WI38 (cell line): ENCODE results near the gene SCN9A.

ENCODE experiments used
- H3K4me3 ChIP-seq: 2 replicates; pipeline ENCODE4 v1.5.1; 2011; ENCODE audit warnings: low read depth, mild to moderate bottlenecking, control low read depth, low read length
- TF ChIP-seq, protein P1 (sequence below): IDR thresholded peaks from 2 replicates; pipeline ENCODE4 v1.5.1; 2012; ENCODE audit warnings: low read depth, mild to moderate bottlenecking, control low read depth, low read length

Gene SCN9A

DNA sequence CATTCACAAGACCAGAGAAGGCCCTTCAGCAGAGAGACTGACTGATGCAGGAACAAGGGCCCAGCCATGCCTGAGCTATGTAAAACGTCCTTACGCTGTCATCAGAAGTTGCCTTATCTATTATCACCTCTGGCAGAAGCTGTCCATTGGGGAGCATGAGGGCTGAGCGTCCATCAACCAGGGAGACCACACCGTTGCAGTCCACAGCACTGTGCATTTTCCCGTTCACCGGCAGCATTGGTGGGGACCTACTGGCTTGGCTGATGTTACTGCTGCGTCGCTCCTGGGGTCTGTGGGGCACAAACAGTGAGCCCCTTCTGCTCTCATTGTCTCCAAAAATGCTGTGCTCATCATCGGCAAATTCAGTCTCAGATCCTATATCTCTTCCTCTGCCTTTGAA, 91.4 kb downstream of the SCN9A start:
- H3K4me3 ChIP-seq: no peak overlapping the region
- TF ChIP-seq, protein P1, sequence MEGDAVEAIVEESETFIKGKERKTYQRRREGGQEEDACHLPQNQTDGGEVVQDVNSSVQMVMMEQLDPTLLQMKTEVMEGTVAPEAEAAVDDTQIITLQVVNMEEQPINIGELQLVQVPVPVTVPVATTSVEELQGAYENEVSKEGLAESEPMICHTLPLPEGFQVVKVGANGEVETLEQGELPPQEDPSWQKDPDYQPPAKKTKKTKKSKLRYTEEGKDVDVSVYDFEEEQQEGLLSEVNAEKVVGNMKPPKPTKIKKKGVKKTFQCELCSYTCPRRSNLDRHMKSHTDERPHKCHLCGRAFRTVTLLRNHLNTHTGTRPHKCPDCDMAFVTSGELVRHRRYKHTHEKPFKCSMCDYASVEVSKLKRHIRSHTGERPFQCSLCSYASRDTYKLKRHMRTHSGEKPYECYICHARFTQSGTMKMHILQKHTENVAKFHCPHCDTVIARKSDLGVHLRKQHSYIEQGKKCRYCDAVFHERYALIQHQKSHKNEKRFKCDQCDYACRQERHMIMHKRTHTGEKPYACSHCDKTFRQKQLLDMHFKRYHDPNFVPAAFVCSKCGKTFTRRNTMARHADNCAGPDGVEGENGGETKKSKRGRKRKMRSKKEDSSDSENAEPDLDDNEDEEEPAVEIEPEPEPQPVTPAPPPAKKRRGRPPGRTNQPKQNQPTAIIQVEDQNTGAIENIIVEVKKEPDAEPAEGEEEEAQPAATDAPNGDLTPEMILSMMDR: no peak

DNA sequence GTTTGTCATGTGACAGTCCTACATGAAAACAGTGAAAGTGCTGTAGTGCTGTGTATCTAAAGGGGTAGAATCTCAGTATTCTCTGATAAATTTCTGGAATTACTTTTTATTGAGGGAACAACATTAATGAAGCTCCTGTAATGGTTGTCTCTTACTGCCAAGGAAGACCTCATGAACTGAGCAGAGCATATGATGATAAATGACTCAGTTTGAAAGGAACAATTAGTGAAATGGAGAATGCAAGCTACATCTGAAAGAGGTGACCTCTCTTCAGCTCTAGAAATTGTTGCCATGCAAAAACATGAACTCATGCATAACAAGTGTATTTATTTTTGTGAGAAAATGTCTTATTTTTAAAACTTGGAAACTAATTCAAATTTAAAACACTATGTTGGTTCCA, 93.6 kb downstream of the SCN9A start:
- no peak overlapping the region for H3K4me3 ChIP-seq
- TF ChIP-seq, protein P1: no peak

GRCh38 chr2:166278856-166279255, 96.9 kb downstream of the SCN9A start:
- H3K4me3 ChIP-seq: no peak overlapping the region
- TF ChIP-seq, protein P1: no peak

DNA sequence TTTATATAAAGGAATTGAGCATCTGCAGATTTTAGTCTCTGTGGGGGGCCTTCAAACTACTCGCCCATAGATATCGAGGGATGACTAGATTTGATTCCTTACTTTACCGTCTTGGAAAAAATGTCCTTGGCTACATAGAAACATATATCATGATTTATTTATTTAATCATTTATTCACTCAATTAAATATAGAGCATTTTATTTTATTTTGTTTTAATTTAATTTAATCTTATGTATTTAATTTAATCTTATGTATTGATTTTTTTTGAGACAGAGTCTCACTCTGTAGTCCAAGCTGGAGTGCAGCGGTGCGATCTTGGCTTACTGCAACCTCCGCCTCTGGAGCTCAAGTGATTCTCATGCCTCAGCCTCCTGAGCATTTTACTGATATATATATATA, 105.4 kb downstream of the SCN9A start:
- TF ChIP-seq, protein P1: no peak
- no peak overlapping the region for H3K4me3 ChIP-seq

- TF ChIP-seq, protein P1: no peak
- no peak overlapping the region for H3K4me3 ChIP-seq
These were observed 106.4 kb downstream of the SCN9A start for GRCh38 chr2:166269322-166269721.

- TF ChIP-seq, protein P1: no peak
- no peak overlapping the region for H3K4me3 ChIP-seq
These were observed 117.9 kb downstream of the SCN9A start for GRCh38 chr2:166257859-166258258.

- H3K4me3 ChIP-seq: no peak overlapping the region
- TF ChIP-seq, protein P1: no peak
These were observed 118.8 kb downstream of the SCN9A start for GRCh38 chr2:166256896-166257295.
